Uterus (tissue), 4 donors: Measurements from ENCODE around the gene RITA1. TPM values are rescaled to one million over a fixed set of nuclear protein-coding genes. Genes with fewer than 3 reads are reported as not detected.

Experiments
- DNase-seq, 2 donors: peaks; one replicate each; pipeline ENCODE4 v3.0.0-alpha.2; 2019 to 2020
- H3K27ac ChIP-seq, 2 donors: fragments of 200-600 bp; sonication (generic); 1 replicate in 1 of 2; 2 replicates in 1 of 2; pipeline ENCODE4 v1.5.1; 2016 to 2018
- H3K27me3 ChIP-seq, 2 donors: fragments of 200-600 bp; sonication (generic); one replicate each; pipeline ENCODE4 v1.5.1; 2018 to 2019; ENCODE audit warnings: control low read depth in 1 of 2
- H3K36me3 ChIP-seq, 2 donors: fragments of 200-600 bp; sonication (generic); one replicate each; pipeline ENCODE4 v1.5.1; 2019; ENCODE audit warnings: control low read depth in 1 of 2
- H3K4me1 ChIP-seq, 2 donors: fragments of 200-600 bp; sonication (generic); one replicate each; pipeline ENCODE4 v1.5.1; 2018 to 2019; ENCODE audit warnings: control low read depth in 1 of 2
- H3K4me3 ChIP-seq, 2 donors: fragments of 200-600 bp; sonication (generic); 1 replicate in 1 of 2; 2 replicates in 1 of 2; pipeline ENCODE4 v1.5.1; 2018 to 2019; ENCODE audit warnings: mild to moderate bottlenecking in 1 of 2
- H3K9me3 ChIP-seq, 2 donors: fragments of 200-600 bp; sonication (generic); one replicate each; pipeline ENCODE4 v1.5.1; 2019; ENCODE audit warnings: control low read depth in 1 of 2
- POLR2A ChIP-seq, 2 donors: fragments of 450-650 bp; IDR thresholded peaks; one replicate each; pipeline ENCODE4 v1.6.1; 2016; ENCODE audit warnings: antibody characterized with exemption in 2 of 2, mild to moderate bottlenecking in 1 of 2, moderate library complexity in 1 of 2
- intact Hi-C: fragments of 100-400 bp; cut with DNase I; formaldehyde crosslinking; loops from one replicate; pipeline ENCODE4 v1.15.1; 2023; ENCODE audit warnings: low total_unique reads
- total RNA-seq, 4 donors: library from RNA; depleted of rRNA in 3 of 4; stranded (reverse); fragments of >200 nt in 3 of 4; gene quantifications; one replicate each; pipeline versions ENCODE4 v1.1.0 to v1.2.4, GENCODE V29; 2014 to 2023
- TF ChIP-seq, protein P1 (sequence below), 4 experiments: fragments of 200-600 bp in 2 of 4; fragments of 450-650 bp in 2 of 4; sonication (generic) in 2 of 4; IDR thresholded peaks; one replicate each; pipeline ENCODE4 v1.5.1; 2016 to 2019; ENCODE audit warnings: antibody characterized with exemption in 4 of 4, mild to moderate bottlenecking in 2 of 4, moderate library complexity in 1 of 4
- donor health status: DM: yes; HTN: yes; CAD: no.

The RITA1 gene
- total RNA-seq, 4 donors from 2014 or later: 5.0 to 19.0 (median 11.0) TPM

DNA sequence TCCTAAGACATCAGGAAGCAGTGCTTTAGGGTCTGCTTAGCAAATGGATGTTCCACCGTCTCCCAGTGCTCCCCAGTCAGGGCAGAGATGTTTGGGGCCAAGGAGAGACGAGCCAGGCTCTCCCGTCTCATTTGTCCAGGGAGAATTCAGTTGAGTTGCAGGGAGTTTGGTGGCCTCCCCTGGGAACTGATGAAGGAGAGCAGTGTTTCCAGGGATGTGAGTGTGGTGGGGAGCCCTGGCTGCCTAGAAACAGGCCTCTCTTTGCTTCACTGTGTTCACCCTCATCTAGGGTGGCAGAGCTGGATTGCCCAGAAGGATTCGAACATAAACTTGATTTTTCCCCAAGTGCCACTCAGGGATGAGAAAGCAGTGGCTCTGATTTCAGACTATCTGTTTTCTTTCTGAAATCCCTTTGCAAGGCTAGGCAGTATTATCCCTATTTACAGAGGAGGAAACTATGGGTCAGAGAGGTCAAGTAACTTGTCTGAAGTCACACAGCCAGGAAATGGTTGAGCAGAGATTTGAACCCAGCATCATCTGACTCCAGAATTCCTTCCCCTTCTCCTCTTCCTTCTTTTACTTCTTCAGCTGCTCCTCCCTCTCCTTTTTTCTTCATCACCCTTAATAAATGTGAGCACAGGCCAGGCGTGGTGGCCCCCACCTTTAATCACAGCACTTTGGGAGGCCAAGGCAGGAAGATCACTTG, 42.3 kb downstream of the RITA1 start:
- no peaks in the 10 kb centered on the region for H3K27me3 ChIP-seq
- intact Hi-C loops: no loop called here
- H3K4me3 ChIP-seq: no peak overlapping the region
- no peaks in the 10 kb centered on the region for H3K9me3 ChIP-seq
- DNase-seq: no peak
- TF ChIP-seq POLR2A (IDR thresholded peaks at IDR 0.05): no peak
- TF ChIP-seq, protein P1, sequence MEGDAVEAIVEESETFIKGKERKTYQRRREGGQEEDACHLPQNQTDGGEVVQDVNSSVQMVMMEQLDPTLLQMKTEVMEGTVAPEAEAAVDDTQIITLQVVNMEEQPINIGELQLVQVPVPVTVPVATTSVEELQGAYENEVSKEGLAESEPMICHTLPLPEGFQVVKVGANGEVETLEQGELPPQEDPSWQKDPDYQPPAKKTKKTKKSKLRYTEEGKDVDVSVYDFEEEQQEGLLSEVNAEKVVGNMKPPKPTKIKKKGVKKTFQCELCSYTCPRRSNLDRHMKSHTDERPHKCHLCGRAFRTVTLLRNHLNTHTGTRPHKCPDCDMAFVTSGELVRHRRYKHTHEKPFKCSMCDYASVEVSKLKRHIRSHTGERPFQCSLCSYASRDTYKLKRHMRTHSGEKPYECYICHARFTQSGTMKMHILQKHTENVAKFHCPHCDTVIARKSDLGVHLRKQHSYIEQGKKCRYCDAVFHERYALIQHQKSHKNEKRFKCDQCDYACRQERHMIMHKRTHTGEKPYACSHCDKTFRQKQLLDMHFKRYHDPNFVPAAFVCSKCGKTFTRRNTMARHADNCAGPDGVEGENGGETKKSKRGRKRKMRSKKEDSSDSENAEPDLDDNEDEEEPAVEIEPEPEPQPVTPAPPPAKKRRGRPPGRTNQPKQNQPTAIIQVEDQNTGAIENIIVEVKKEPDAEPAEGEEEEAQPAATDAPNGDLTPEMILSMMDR (IDR thresholded peaks at IDR 0.05): no peak
- H3K4me1 ChIP-seq: no peaks in the 10 kb centered on the region
- peak overlapping the region in 1 of 2 donors; percentile 5 for H3K27ac ChIP-seq
- no peaks in the 10 kb centered on the region for H3K36me3 ChIP-seq

DNA sequence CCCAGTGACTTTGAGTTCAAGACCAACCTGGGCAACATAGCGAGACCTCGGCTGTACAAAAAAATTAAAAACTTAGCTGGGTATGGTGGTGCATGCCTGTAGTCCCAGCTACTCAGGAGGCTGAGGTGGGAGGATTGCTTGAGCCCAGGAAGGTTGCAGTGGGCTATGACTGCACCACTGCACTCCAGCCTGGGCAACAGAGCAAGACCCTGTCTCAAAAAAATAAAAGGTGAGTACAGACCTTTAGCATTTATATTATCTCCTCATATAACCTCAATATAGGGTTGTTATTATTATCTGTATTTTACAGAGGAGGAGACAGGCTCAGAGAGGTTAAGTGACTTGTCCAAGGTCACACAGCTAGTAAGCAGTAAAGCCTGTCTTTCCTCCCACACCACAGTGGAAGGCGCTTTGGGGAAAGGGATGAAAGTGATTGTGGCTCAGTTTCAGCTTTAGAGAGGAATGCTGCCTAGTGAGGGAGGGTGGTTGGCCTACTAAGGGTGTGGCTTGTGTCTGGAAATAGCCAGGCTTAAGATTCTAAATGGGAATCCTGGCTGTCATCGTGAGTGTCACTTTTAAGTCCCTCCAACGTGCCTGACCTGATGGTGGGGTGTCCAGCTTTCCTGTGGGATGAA, 43.0 kb downstream of the RITA1 start:
- Histone ChIP-seq H3K4me3 (no peak overlapping the region), H3K36me3 (no peaks in the 10 kb centered on the region), H3K4me1 (no peaks in the 10 kb centered on the region), H3K27ac (no peak overlapping the region), H3K27me3 (no peaks in the 10 kb centered on the region), H3K9me3 (no peaks in the 10 kb centered on the region)
- TF ChIP-seq, protein P1 (IDR thresholded peaks at IDR 0.05): no peak
- no peak for TF ChIP-seq POLR2A (IDR thresholded peaks at IDR 0.05)
- intact Hi-C loops: no loop called here
- DNase-seq: no peak

DNA sequence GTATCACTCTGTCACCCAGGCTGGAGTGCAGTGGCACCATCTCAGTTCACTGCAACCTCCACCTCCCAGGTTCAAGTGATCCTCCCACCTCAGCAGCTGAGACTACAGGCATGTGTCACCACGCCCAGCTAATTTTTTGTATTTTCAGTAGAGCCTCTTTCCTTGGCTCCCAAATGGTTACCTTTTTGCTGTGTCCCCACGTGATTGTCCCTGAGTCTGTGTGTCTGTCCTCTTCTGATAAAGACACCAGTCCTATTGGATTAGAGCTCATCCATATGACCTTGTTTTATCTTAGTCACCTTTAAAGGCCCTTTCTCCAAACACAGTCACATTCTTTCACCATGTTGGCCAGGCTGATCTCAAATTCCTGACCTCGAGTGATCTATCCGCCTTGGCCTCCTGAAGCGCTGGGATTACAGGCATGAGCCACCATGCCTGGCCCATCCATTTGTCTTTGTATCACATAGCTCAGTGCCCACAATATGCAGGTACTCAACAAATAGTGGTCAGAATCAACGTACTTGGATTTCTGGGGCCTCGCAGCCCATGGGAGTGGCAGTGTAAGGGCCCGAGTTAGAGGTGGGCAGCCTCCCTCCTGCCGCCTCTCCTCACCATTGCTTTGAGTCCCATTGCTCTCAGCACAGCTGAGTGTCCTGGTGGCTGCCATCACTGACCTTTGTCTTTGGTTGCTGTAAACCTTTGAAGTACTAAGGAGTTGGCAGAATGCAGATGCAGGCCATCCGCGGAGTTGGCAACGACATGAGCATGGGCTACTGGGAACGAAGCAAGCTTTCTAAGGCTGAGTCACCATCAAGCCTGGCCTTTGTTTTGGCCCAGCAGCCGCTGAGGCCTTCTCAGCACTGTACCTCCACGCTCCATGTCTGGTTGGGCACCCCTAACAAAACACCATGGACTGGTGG, 45.1 kb downstream of the RITA1 start:
- intact Hi-C loops: no loop called here
- Histone ChIP-seq H3K9me3 (no peaks in the 10 kb centered on the region), H3K27ac (no peak overlapping the region), H3K4me3 (no peak overlapping the region), H3K4me1 (no peaks in the 10 kb centered on the region), H3K36me3 (no peaks in the 10 kb centered on the region), H3K27me3 (no peaks in the 10 kb centered on the region)
- TF ChIP-seq, protein P1 (IDR thresholded peaks at IDR 0.05): no peak
- no peak for TF ChIP-seq POLR2A (IDR thresholded peaks at IDR 0.05)
- no peak for DNase-seq

DNA sequence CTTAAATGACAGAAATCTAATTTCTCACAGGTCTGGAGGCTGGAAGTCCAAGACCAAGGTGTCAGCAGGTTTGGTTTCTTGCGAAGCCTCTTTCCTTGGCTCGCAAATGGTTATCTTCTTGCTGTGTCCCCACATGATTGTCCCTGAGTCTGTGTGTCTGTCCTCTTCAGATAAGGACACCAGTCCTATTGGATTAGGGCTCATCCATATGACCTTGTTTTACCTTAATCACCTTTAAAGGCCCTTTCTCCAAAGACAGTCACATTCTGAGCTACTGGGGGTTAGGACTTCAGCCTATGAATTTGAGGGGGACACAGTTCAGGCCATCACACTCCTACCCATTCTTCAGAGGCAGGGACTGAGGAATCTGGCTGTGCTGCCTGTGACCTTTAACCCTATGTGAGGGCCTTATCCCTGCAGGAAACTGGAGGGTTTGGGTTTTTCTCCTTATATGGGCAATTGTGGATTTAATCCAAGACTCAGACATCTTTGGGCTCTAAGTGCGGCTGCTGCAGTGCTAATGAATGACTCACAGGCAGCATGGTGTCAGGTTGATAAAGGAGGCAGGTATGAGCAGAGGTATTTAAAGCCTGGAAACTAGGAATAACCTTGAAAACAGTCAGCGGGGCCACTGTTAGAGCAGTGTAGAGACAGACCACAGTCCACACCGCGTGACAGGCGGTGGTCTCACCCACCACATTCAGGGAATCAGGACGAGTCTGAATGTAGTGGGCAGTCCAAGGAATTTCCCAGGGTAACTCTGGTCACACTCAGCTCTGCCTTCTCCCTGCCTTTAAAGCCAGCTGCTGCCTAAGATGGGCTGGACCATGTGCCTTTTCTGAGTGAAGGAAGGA, 45.9 kb downstream of the RITA1 start:
- H3K27me3 ChIP-seq: no peaks in the 10 kb centered on the region
- H3K27ac ChIP-seq: no peak overlapping the region
- H3K4me3 ChIP-seq: no peak overlapping the region
- no peaks in the 10 kb centered on the region for H3K9me3 ChIP-seq
- no peak for TF ChIP-seq POLR2A (IDR thresholded peaks at IDR 0.05)
- TF ChIP-seq, protein P1 (IDR thresholded peaks at IDR 0.05): no peak
- no peaks in the 10 kb centered on the region for H3K4me1 ChIP-seq
- intact Hi-C loops: no loop called here
- H3K36me3 ChIP-seq: no peaks in the 10 kb centered on the region
- DNase-seq: no peak
